GM12892 (cell line): Measurements from ENCODE around the gene NFASC.

Source experiments
- POLR2A ChIP-seq: IDR thresholded peaks from 2 replicates; pipeline ENCODE4 v1.6.1; 2011; ENCODE audit warnings: low read depth, low read length, control low read depth
- POLR2AphosphoS5 ChIP-seq: IDR thresholded peaks from 2 replicates; pipeline ENCODE4 v1.6.1; 2011; ENCODE audit warnings: low read depth, low read length, control low read depth
- TAF1 ChIP-seq: IDR thresholded peaks from 2 replicates; pipeline ENCODE4 v1.6.1; 2011; ENCODE audit warnings: low read depth, mild to moderate bottlenecking, control low read depth, low read length, borderline replicate concordance

GRCh38 chr1:204959836-204960235, 89.2 kb downstream of the NFASC start:
- TF ChIP-seq POLR2AphosphoS5 (no peak), POLR2A (no peak), TAF1 (no peak)
